ENCODE measurements around the gene SRRD.

DNA sequence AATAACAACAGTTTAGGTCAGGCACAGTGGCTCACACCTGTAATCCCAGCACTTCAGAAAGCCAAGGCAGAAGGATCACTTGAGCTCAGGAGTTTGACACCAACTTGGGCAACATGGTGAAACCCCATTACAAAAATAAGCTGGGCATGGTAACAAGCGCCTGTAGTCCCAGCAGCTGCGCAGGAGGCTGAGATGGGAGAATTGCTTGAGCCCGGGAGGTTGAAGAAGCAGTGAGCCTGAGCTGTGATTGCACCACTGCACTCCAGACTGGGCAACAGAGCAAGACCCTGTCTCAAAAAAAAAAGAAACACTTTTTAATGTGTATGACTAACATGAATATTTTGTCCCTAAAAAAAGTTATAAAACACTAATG lies 53.1 kb downstream of the SRRD start:
- TF ChIP-seq TCF7L2 (IDR thresholded peaks at IDR 0.05; ENCODE audit: low read depth, low read length) = no peak
- no peak for TF ChIP-seq CBX1 (IDR thresholded peaks at IDR 0.05; ENCODE audit: low read depth)
- TF ChIP-seq, protein P1, sequence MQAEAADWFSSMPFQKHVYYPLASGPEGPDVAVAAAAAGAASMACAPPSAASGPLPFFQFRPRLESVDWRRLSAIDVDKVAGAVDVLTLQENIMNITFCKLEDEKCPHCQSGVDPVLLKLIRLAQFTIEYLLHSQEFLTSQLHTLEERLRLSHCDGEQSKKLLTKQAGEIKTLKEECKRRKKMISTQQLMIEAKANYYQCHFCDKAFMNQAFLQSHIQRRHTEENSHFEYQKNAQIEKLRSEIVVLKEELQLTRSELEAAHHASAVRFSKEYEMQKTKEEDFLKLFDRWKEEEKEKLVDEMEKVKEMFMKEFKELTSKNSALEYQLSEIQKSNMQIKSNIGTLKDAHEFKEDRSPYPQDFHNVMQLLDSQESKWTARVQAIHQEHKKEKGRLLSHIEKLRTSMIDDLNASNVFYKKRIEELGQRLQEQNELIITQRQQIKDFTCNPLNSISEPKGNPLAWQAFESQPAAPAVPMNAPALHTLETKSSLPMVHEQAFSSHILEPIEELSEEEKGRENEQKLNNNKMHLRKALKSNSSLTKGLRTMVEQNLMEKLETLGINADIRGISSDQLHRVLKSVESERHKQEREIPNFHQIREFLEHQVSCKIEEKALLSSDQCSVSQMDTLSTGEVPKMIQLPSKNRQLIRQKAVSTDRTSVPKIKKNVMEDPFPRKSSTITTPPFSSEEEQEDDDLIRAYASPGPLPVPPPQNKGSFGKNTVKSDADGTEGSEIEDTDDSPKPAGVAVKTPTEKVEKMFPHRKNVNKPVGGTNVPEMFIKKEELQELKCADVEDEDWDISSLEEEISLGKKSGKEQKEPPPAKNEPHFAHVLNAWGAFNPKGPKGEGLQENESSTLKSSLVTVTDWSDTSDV (CRISPR knock-in tag; IDR thresholded peaks at IDR 0.05) = no peak
- TF ChIP-seq, protein P2, sequence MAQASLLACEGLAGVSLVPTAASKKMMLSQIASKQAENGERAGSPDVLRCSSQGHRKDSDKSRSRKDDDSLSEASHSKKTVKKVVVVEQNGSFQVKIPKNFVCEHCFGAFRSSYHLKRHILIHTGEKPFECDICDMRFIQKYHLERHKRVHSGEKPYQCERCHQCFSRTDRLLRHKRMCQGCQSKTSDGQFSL (CRISPR knock-in tag; IDR thresholded peaks at IDR 0.05) = no peak
- TF ChIP-seq, protein P3, sequence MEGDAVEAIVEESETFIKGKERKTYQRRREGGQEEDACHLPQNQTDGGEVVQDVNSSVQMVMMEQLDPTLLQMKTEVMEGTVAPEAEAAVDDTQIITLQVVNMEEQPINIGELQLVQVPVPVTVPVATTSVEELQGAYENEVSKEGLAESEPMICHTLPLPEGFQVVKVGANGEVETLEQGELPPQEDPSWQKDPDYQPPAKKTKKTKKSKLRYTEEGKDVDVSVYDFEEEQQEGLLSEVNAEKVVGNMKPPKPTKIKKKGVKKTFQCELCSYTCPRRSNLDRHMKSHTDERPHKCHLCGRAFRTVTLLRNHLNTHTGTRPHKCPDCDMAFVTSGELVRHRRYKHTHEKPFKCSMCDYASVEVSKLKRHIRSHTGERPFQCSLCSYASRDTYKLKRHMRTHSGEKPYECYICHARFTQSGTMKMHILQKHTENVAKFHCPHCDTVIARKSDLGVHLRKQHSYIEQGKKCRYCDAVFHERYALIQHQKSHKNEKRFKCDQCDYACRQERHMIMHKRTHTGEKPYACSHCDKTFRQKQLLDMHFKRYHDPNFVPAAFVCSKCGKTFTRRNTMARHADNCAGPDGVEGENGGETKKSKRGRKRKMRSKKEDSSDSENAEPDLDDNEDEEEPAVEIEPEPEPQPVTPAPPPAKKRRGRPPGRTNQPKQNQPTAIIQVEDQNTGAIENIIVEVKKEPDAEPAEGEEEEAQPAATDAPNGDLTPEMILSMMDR (CRISPR knock-in tag; IDR thresholded peaks at IDR 0.05) = no peak
- no peak for TF ChIP-seq GTF2F1 (IDR thresholded peaks at IDR 0.05; ENCODE audit: low read length)
- TF ChIP-seq CBX2 (IDR thresholded peaks at IDR 0.05; ENCODE audit: low read depth, low read length) = no peak
- no peak for TF ChIP-seq CBX2 (CRISPR knock-in tag; IDR thresholded peaks at IDR 0.05; ENCODE audit: low read depth)
- no peak for TF ChIP-seq PHF20 (CRISPR knock-in tag; IDR thresholded peaks at IDR 0.05)
- TF ChIP-seq, protein P4, sequence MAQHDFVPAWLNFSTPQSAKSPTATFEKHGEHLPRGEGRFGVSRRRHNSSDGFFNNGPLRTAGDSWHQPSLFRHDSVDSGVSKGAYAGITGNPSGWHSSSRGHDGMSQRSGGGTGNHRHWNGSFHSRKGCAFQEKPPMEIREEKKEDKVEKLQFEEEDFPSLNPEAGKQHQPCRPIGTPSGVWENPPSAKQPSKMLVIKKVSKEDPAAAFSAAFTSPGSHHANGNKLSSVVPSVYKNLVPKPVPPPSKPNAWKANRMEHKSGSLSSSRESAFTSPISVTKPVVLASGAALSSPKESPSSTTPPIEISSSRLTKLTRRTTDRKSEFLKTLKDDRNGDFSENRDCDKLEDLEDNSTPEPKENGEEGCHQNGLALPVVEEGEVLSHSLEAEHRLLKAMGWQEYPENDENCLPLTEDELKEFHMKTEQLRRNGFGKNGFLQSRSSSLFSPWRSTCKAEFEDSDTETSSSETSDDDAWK (CRISPR knock-in tag; IDR thresholded peaks at IDR 0.05) = no peak
- TF ChIP-seq, protein P5, sequence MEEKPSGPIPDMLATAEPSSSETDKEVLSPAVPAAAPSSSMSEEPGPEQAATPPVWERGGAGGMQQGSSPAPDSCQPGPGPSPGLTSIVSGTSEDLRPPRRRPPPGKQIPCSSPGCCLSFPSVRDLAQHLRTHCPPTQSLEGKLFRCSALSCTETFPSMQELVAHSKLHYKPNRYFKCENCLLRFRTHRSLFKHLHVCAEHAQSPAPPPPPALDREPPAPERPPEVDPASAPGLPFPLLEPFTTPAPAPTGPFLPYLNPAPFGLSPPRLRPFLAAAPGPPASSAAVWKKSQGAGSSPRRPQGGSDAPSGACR (CRISPR knock-in tag; IDR thresholded peaks at IDR 0.05) = no peak
- TF ChIP-seq POLR2A (IDR thresholded peaks at IDR 0.05; ENCODE audit: insufficient read depth in 1 of 2, low read depth in 2 of 2, low read length in 2 of 2) = no peak
- no peak for TF ChIP-seq JUN (CRISPR knock-in tag; IDR thresholded peaks at IDR 0.05)
